Esophagus muscularis mucosa (tissue), 4 donors: ENCODE results near the gene MRPL58.

Source experiments
- CTCF ChIP-seq, 3 experiments: fragments of 200-600 bp in 2 of 3; fragments of 450-650 bp in 1 of 3; sonication (generic) in 2 of 3; IDR thresholded peaks; one replicate each; pipeline ENCODE4 v1.5.1; 2017 to 2019; ENCODE audit warnings: antibody characterized with exemption in 3 of 3, mild to moderate bottlenecking in 2 of 3, moderate library complexity in 1 of 3
- EP300 ChIP-seq: sonication (generic); formaldehyde crosslinking; IDR thresholded peaks from one replicate; pipeline ENCODE4 v1.6.1; 2017; ENCODE audit warnings: antibody characterized with exemption
- POLR2A ChIP-seq: fragments of 450-650 bp; IDR thresholded peaks from one replicate; pipeline ENCODE4 v1.6.1; 2017; ENCODE audit warnings: antibody characterized with exemption, moderate library complexity, mild to moderate bottlenecking, low read depth
- POLR2AphosphoS5 ChIP-seq, 2 donors: sonication (generic); formaldehyde crosslinking; IDR thresholded peaks; one replicate each; pipeline ENCODE4 v1.6.1; 2017; ENCODE audit warnings: antibody characterized with exemption in 2 of 2

- TF ChIP-seq EP300: no peak
- no peak for TF ChIP-seq POLR2A
- TF ChIP-seq CTCF (IDR thresholded peaks at IDR 0.05): no peak
- no peak for TF ChIP-seq POLR2AphosphoS5 (IDR thresholded peaks at IDR 0.05)
These were observed 8.5 kb upstream of the MRPL58 start for GRCh38 chr17:75003957-75004355.
